ENCODE results near the gene KDSR.

The KDSR gene

GRCh38 chr18:63307551-63308200, 59.3 kb downstream of the KDSR start:
- peak in 2 of 58 donors; percentile 33 to 48 for DNase-seq

GRCh38 chr18:63306819-63307550, 60.0 kb downstream of the KDSR start:
- DNase-seq: no peak

- DNase-seq: no peak
These were observed 60.8 kb downstream of the KDSR start for GRCh38 chr18:63306249-63306648.

- DNase-seq: no peak
These were observed 63.5 kb downstream of the KDSR start for GRCh38 chr18:63303547-63303946.

GRCh38 chr18:63302636-63303405, 64.2 kb downstream of the KDSR start:
- DNase-seq: no peak

GRCh38 chr18:63302220-63302619, 64.8 kb downstream of the KDSR start:
- no peak for DNase-seq

- DNase-seq: no peak
These were observed 65.6 kb downstream of the KDSR start for GRCh38 chr18:63301434-63301833.

GRCh38 chr18:63299837-63300745, 66.9 kb downstream of the KDSR start:
- no peak for DNase-seq

- no peak for DNase-seq
These were observed 68.3 kb downstream of the KDSR start for GRCh38 chr18:63298400-63299365.

- peak in 33 of 58 donors; percentile 18 to 78 (median 39) for DNase-seq
These were observed 69.2 kb downstream of the KDSR start for GRCh38 chr18:63297687-63298399.

- peak in 36 of 58 donors; percentile 19 to 86 (median 50) for DNase-seq
These were observed 73.1 kb downstream of the KDSR start for GRCh38 chr18:63293935-63294334.

GRCh38 chr18:63292831-63293683, 73.9 kb downstream of the KDSR start:
- no peak for DNase-seq

- no peak for DNase-seq
These were observed 75.7 kb downstream of the KDSR start for GRCh38 chr18:63291278-63291677.

- DNase-seq: peak in 1 of 58 donors; percentile 65
These were observed 76.2 kb downstream of the KDSR start for GRCh38 chr18:63290821-63291200.

GRCh38 chr18:63290166-63290820, 76.7 kb downstream of the KDSR start:
- no peak for DNase-seq

GRCh38 chr18:63288311-63288710, 78.7 kb downstream of the KDSR start:
- no peak for DNase-seq

GRCh38 chr18:63287691-63288220, 79.2 kb downstream of the KDSR start:
- DNase-seq: no peak

Data from anterior cingulate cortex (tissue), 58 donors.